HepG2 (cell line): Measurements from ENCODE around the gene DNAH8. TPM values are rescaled to one million over a fixed set of nuclear protein-coding genes. Genes with fewer than 3 reads are reported as not detected.

Experiments used
- ATAC-seq: fragments of 200-7000 bp; cut with Tn5 transposase; 3 replicates; pipeline ENCODE4 v1.9.1; 2020; ENCODE audit warnings: mild to moderate bottlenecking, moderate library complexity
- BruUV-seq: library from RNA; stranded (reverse); fragments of 400-500 nt; replicated peaks from 2 replicates; lab custom pipeline; 2021; lab: Mats Ljungman, UMichigan
- CTCF ChIA-PET: fragments of 300-600 bp; formaldehyde crosslinking; extraction: SDS; loops from one replicate; lab custom pipeline; 2021; ENCODE audit warnings: low total read pairs, inconsistent platforms, low intra/inter-chr PET ratio; lab: Yijun Ruan, JAX
- POLR2A ChIA-PET: fragments of 350-600 bp; sonication (Branson Sonifier 250); formaldehyde crosslinking; loops from one replicate; lab custom pipeline; 2020; ENCODE audit warnings: antibody characterized with exemption, inconsistent platforms; lab: Yijun Ruan, JAX
- DNase-seq: peaks from one replicate; pipeline ENCODE4 v3.0.0-alpha.2; 2015; ENCODE audit warnings: low spot score
- FAIRE-seq: peaks from 3 replicates; lab custom pipeline; 2011; peaks lifted over from hg19 to GRCh38; lab: Jason Lieb, UNC
- H2AFZ ChIP-seq: one replicate; pipeline ENCODE4 v1.6.1; 2011; ENCODE audit warnings: low read length, inconsistent platforms
- H3K27ac ChIP-seq: fragments of 300-600 bp; 3 replicates; pipeline ENCODE4 v1.8.0; 2011; ENCODE audit warnings: mixed run types, mild to moderate bottlenecking, mixed read lengths, low read length, inconsistent platforms; ENCODE audit not compliant: insufficient read depth; ENCODE audit errors: extremely low read length
- H3K27me3 ChIP-seq, 2 experiments: fragments of 200-600 bp in 1 of 2; 2 replicates in 1 of 2; 3 replicates in 1 of 2; pipeline versions ENCODE4 v1.6.0 to v1.8.0; 2011; ENCODE audit warnings: low read length in 2 of 2, mild to moderate bottlenecking in 2 of 2, moderate library complexity in 2 of 2, inconsistent platforms in 1 of 2; ENCODE audit not compliant: insufficient read depth in 2 of 2, control insufficient read depth in 1 of 2
- H3K36me3 ChIP-seq, 2 experiments: fragments of 200-600 bp in 1 of 2; replicated peaks in 1 of 2; 2 replicates in 1 of 2; 3 replicates in 1 of 2; pipeline versions ENCODE4 v1.5.1 to v1.8.0; 2011; ENCODE audit warnings: low read length in 2 of 2, inconsistent platforms in 1 of 2; ENCODE audit not compliant: insufficient read depth in 2 of 2, control insufficient read depth in 1 of 2
- H3K4me1 ChIP-seq: 2 replicates; pipeline ENCODE4 v1.5.1; 2012; ENCODE audit warnings: low read length, inconsistent platforms; ENCODE audit not compliant: insufficient read depth
- H3K4me2 ChIP-seq: 2 replicates; pipeline ENCODE4 v1.6.0; 2011; ENCODE audit warnings: low read depth, low read length, inconsistent platforms
- H3K4me3 ChIP-seq, 3 experiments: fragments of 200-600 bp in 1 of 3; sonication (generic), shearing (Covaris generic) in 1 of 3; replicated peaks in 1 of 3; 2 replicates each; pipeline ENCODE4 v1.5.1; 2011 to 2016; ENCODE audit warnings: low read length in 3 of 3, inconsistent platforms in 2 of 3, low read depth in 2 of 3, mild to moderate bottlenecking in 2 of 3, control low read depth in 1 of 3, mixed read lengths in 1 of 3; ENCODE audit not compliant: insufficient read depth in 1 of 3
- H3K79me2 ChIP-seq: one replicate; pipeline ENCODE4 v1.6.1; 2011; ENCODE audit warnings: low read length, inconsistent platforms; ENCODE audit not compliant: insufficient read depth
- H3K9ac ChIP-seq: 2 replicates; pipeline ENCODE4 v1.6.0; 2011; ENCODE audit warnings: mild to moderate bottlenecking, low read depth, low read length, inconsistent platforms; ENCODE audit not compliant: insufficient read depth
- H3K9me3 ChIP-seq: 2 replicates; pipeline ENCODE4 v1.5.1; 2012; ENCODE audit warnings: mild to moderate bottlenecking, low read length
- H4K20me1 ChIP-seq: 2 replicates; pipeline ENCODE4 v1.6.0; 2011; ENCODE audit warnings: inconsistent platforms, mild to moderate bottlenecking, low read length, moderate library complexity; ENCODE audit not compliant: insufficient read depth
- ARNT2 ChIP-seq: sonication (generic); formaldehyde crosslinking; IDR thresholded peaks from 2 replicates; pipeline ENCODE4 v1.8.0; 2022; ENCODE audit warnings: mild to moderate bottlenecking, low read depth, missing genetic modification reagents, moderate library complexity
- ATAD3A ChIP-seq: sonication (generic); formaldehyde crosslinking; IDR thresholded peaks from 2 replicates; pipeline ENCODE4 v1.4.0; 2020; ENCODE audit warnings: missing genetic modification reagents
- ETV6 ChIP-seq: sonication (generic); formaldehyde crosslinking; conservative IDR thresholded peaks from 2 replicates; pipeline ENCODE4 v1.4.0; 2020; ENCODE audit warnings: missing genetic modification reagents
- MEF2D ChIP-seq: sonication (generic); formaldehyde crosslinking; IDR thresholded peaks from 2 replicates; pipeline ENCODE4 v1.5.1; 2020; ENCODE audit warnings: mild to moderate bottlenecking, missing genetic modification reagents
- MTF1 ChIP-seq: sonication (generic); formaldehyde crosslinking; IDR thresholded peaks from 2 replicates; pipeline ENCODE4 v1.5.0; 2020; ENCODE audit warnings: missing genetic modification reagents
- NCOA5 ChIP-seq: sonication (generic); formaldehyde crosslinking; IDR thresholded peaks from 2 replicates; pipeline ENCODE4 v1.4.0; 2020; ENCODE audit warnings: missing genetic modification reagents
- PRMT3 ChIP-seq: sonication (generic); formaldehyde crosslinking; IDR thresholded peaks from 2 replicates; pipeline ENCODE4 v1.8.1; 2022; ENCODE audit warnings: low read depth, mild to moderate bottlenecking, moderate library complexity, missing genetic modification reagents, borderline replicate concordance
- SMARCC2 ChIP-seq: fragments of 450-650 bp; IDR thresholded peaks from 2 replicates; pipeline ENCODE4 v1.6.1; 2017; ENCODE audit warnings: antibody characterized with exemption, mild to moderate bottlenecking
- SYNCRIP ChIP-seq: fragments of 200-400 bp; formaldehyde crosslinking; IDR thresholded peaks from 2 replicates; pipeline ENCODE4 v1.6.1; 2018; ENCODE audit warnings: mild to moderate bottlenecking, low read depth, low read length; ENCODE audit not compliant: insufficient read depth
- TP53 ChIP-seq: sonication (generic); formaldehyde crosslinking; conservative IDR thresholded peaks from 2 replicates; pipeline ENCODE4 v1.4.0; 2020; ENCODE audit warnings: missing genetic modification reagents
- XRCC5 ChIP-seq: fragments of 200-400 bp; formaldehyde crosslinking; optimal IDR thresholded peaks from 2 replicates; pipeline ENCODE3; 2017; ENCODE audit warnings: mild to moderate bottlenecking, low read length
- ZNF501 ChIP-seq: sonication (generic); formaldehyde crosslinking; IDR thresholded peaks from 2 replicates; pipeline ENCODE4 v1.5.1; 2020; ENCODE audit warnings: mild to moderate bottlenecking, moderate library complexity, missing genetic modification reagents
- ZNF660 ChIP-seq: sonication (generic); formaldehyde crosslinking; IDR thresholded peaks from 2 replicates; pipeline ENCODE4 v1.5.1; 2020; ENCODE audit warnings: mild to moderate bottlenecking, low read depth, missing genetic modification reagents, borderline replicate concordance
- ZSCAN20 ChIP-seq: sonication (generic); formaldehyde crosslinking; IDR thresholded peaks from 2 replicates; pipeline ENCODE4 v1.4.0; 2020; ENCODE audit warnings: missing genetic modification reagents, mild to moderate bottlenecking, borderline replicate concordance
- WGBS: methylation state at CpG from one replicate; pipeline ENCODE4 v1.1.6; 2017; ENCODE audit warnings: low lambda C conversion rate; 5-methylcytosine and 5-hydroxymethylcytosine counted together
- in situ Hi-C: cut with HindIII; loops from 2 replicates; pipeline ENCODE4 v1.10.0; 2017; ENCODE audit warnings: low pct_unique_long_range_greater_than_20kb; ENCODE audit not compliant: extremely low pct_ligation_motif_present
- intact Hi-C: fragments of 100-400 bp; cut with micrococcal nuclease; formaldehyde crosslinking; loops from one replicate; pipeline ENCODE4 v1.10.0; 2022; ENCODE audit not compliant: unreplicated experiment
- polyA plus RNA-seq, 8 experiments: library from polyadenylated mRNA; depleted of rRNA in 3 of 8; stranded (reverse) in 7 of 8; unstranded in 1 of 8; fragments of >200 nt; fragmentation: Illumina TruSeq in 4 of 8; extraction: Trizol in 4 of 8; gene quantifications; 2 replicates each; pipeline versions ENCODE4 v1.2.1 to v1.2.3, GENCODE V29; 2011 to 2016; ENCODE audit warnings: low read depth in 4 of 8, missing spikeins in 1 of 8, mixed read lengths in 1 of 8; ENCODE audit not compliant: insufficient read depth in 1 of 8
- total RNA-seq, 5 experiments: library from RNA; depleted of rRNA; stranded (reverse); fragments of >200 nt; fragmentation: Illumina TruSeq; extraction: Trizol; gene quantifications; 2 replicates each; pipeline ENCODE4 v1.2.3, GENCODE V29; 2016; ENCODE audit warnings: low read depth in 1 of 5
- TF ChIP-seq, protein P1 (sequence below): sonication (generic); formaldehyde crosslinking; IDR thresholded peaks from 2 replicates; pipeline ENCODE4 v1.4.0; 2020; ENCODE audit warnings: missing genetic modification reagents
- TF ChIP-seq, protein P2 (sequence below): sonication (generic); formaldehyde crosslinking; IDR thresholded peaks from 2 replicates; pipeline ENCODE4 v1.8.0; 2022; ENCODE audit warnings: missing genetic modification reagents, mild to moderate bottlenecking, borderline replicate concordance
- TF ChIP-seq, protein P3 (sequence below): fragments of 450-650 bp; IDR thresholded peaks from 2 replicates; pipeline ENCODE4 v1.6.1; 2016

The DNAH8 gene
- total and polyA plus RNA-seq, 2 of the 13 experiments (the other 11 are each of a cell fraction or from before 2014, with no cell fraction given) = not detected

DNA sequence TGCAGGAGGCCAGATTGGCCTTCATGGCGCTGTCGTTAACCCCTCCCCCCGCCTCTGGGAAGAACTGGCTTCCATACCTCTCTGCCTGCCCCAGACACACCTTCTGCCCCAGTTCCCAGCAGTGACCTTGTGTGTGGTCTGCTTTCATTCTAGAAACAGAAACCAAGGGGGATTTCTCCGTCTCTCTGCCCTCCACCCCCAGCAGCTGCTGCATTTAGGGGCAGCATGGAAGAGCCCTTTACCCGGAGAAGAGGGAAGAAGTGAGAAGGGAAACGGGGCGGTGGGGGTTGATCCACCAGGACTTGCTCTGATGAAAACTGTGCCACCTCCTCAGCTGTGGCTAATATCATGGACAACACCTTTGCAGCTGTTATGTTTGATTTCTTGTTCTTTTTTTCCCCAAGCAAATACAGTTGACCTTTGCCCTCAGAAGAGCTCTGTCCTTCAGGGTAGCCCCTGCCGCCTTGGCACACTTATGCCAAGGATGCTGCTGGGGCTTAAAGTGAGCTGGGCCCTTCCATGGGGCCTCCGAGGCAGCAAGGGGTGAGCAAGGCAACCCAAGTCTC is 339.5 kb downstream of the DNAH8 start:
- Histone ChIP-seq H3K4me1 (no peaks in the 10 kb centered on the region), H3K9ac (no peak overlapping the region), H3K27me3 (peaks cover under 1 to 41% of the 10 kb centered on the region in 2 experiments; a peak in 3 of 5 replicates), H4K20me1 (no peaks in the 10 kb centered on the region), H2AFZ (no peak overlapping the region), H3K79me2 (no peaks in the 10 kb centered on the region), H3K4me2 (no peak overlapping the region), H3K27ac (no peak overlapping the region), H3K36me3 (no peaks in the 10 kb centered on the region), H3K4me3 (no peak overlapping the region), H3K9me3 (no peaks in the 10 kb centered on the region)
- intact Hi-C loops (no loop called here), in situ Hi-C loops (no loop called here)
- ChIA-PET POLR2A (no interaction called here), CTCF (no interaction called here)
- TF ChIP-seq SYNCRIP (no peak), ZNF660 (CRISPR knock-in tag) (no peak), TP53 (CRISPR knock-in tag) (no peak), XRCC5 (no peak), PRMT3 (CRISPR knock-in tag) (no peak), MEF2D (no peak), ARNT2 (CRISPR knock-in tag) (no peak)
- peak; percentile 20; the same call in 2 of the 3 replicates for ATAC-seq
- no peak for DNase-seq
- no TSS peak for BruUV-seq
- FAIRE-seq = no peak
- WGBS = 25% methylated on average over 6 of the region's 9 CpGs

DNA sequence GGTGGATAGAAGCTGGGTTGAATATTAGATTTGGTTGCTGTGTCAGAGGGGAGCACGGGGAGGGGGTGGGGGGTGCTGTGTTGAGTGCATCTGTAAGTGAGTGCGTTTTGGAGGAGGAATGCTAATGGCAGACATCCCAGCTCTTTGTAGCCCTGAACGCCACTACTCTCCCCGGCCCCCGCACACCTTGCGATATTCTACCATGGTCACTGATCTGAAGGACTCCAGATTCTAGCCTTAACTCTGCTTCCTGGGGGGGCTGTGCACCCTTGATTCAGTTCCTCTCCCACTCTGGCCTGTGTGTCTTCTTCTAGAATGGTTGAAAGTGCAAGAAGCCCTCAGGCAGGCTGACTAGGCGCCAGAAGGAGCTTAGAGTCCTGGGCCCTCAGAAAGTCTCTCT is 340.6 kb downstream of the DNAH8 start:
- CTCF ChIA-PET = no interaction called here
- Histone ChIP-seq H3K4me1 (no peaks in the 10 kb centered on the region), H3K9ac (no peak overlapping the region), H3K36me3 (no peaks in the 10 kb centered on the region), H3K27me3 (peaks cover 0 to 39% of the 10 kb centered on the region in 2 experiments; a peak in 3 of 5 replicates), H3K4me2 (no peak overlapping the region), H3K79me2 (no peaks in the 10 kb centered on the region), H3K9me3 (no peaks in the 10 kb centered on the region), H2AFZ (no peak overlapping the region), H3K4me3 (no peak overlapping the region), H3K27ac (no peak overlapping the region), H4K20me1 (no peaks in the 10 kb centered on the region)
- POLR2A ChIA-PET = no interaction called here
- DNase-seq (no peak), ATAC-seq (no peak), FAIRE-seq (no peak)
- intact Hi-C loops (no loop called here), in situ Hi-C loops (no loop called here)
- BruUV-seq = no TSS peak
- 50% methylated on average over 7 of the region's 7 CpGs for WGBS
- TF ChIP-seq, protein P1, sequence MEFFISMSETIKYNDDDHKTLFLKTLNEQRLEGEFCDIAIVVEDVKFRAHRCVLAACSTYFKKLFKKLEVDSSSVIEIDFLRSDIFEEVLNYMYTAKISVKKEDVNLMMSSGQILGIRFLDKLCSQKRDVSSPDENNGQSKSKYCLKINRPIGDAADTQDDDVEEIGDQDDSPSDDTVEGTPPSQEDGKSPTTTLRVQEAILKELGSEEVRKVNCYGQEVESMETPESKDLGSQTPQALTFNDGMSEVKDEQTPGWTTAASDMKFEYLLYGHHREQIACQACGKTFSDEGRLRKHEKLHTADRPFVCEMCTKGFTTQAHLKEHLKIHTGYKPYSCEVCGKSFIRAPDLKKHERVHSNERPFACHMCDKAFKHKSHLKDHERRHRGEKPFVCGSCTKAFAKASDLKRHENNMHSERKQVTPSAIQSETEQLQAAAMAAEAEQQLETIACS = no peak
- TF ChIP-seq, protein P2, sequence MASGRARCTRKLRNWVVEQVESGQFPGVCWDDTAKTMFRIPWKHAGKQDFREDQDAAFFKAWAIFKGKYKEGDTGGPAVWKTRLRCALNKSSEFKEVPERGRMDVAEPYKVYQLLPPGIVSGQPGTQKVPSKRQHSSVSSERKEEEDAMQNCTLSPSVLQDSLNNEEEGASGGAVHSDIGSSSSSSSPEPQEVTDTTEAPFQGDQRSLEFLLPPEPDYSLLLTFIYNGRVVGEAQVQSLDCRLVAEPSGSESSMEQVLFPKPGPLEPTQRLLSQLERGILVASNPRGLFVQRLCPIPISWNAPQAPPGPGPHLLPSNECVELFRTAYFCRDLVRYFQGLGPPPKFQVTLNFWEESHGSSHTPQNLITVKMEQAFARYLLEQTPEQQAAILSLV (CRISPR knock-in tag) = no peak
- TF ChIP-seq ZSCAN20 (CRISPR knock-in tag) (no peak), ZNF501 (no peak), ETV6 (no peak), MTF1 (CRISPR knock-in tag) (no peak), ATAD3A (CRISPR knock-in tag) (no peak), NCOA5 (no peak), SMARCC2 (no peak)
- TF ChIP-seq, protein P3, sequence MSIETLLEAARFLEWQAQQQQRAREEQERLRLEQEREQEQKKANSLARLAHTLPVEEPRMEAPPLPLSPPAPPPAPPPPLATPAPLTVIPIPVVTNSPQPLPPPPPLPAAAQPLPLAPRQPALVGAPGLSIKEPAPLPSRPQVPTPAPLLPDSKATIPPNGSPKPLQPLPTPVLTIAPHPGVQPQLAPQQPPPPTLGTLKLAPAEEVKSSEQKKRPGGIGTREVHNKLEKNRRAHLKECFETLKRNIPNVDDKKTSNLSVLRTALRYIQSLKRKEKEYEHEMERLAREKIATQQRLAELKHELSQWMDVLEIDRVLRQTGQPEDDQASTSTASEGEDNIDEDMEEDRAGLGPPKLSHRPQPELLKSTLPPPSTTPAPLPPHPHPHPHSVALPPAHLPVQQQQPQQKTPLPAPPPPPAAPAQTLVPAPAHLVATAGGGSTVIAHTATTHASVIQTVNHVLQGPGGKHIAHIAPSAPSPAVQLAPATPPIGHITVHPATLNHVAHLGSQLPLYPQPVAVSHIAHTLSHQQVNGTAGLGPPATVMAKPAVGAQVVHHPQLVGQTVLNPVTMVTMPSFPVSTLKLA = no peak
